Stimulated activated CD8-positive, alpha-beta memory T cell treated with anti-CD3 and anti-CD28 coated beads, Interleukin-4, amount 100 ng/mL, for 24 hours (primary cell): ENCODE measurements around the gene PLAGL2.

ENCODE experiments used
- DNase-seq: peaks from one replicate; pipeline ENCODE4 v3.0.0-alpha.2; 2020; ENCODE audit warnings: low read depth

Gene PLAGL2

DNA sequence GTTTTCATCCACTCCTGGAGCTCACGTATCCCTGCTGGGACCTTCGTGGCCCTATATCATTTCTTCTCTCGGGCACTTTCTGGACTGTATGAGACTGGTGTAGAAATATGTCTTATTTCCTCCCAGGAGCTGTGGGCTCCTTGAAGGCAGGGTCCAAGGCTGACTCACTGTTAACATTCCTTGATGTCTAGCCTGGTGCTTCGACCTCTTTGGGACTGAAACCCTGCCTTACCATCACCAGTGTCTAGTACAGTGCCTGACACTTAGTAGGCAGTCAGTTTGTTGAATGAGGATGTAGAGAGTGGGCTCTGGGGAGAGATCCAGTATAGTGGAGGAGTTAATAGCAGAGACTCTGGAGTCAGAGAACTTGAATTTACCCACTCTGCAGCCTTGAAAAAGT lies 23.7 kb upstream of the PLAGL2 start:
- no peak for DNase-seq

DNA sequence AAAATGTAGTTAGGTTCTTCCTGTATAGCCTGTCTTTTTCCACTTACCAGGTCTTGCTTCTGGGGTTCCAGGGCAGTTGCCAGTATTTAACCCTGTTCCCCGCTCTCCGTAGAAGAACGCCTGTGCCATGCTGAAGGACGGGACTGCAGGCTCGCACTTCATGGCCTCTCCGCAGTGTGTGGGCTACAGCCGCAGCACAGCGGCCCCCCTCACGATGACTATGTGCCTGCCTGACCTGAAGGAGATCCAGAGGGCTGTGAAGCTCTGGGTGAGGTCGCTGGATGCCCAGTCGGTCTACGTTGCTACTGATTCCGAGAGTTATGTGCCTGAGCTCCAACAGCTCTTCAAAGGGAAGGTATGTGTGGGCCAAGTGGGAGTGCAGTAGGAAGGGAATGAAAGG lies 23.2 kb upstream of the PLAGL2 start:
- DNase-seq = no peak

DNA sequence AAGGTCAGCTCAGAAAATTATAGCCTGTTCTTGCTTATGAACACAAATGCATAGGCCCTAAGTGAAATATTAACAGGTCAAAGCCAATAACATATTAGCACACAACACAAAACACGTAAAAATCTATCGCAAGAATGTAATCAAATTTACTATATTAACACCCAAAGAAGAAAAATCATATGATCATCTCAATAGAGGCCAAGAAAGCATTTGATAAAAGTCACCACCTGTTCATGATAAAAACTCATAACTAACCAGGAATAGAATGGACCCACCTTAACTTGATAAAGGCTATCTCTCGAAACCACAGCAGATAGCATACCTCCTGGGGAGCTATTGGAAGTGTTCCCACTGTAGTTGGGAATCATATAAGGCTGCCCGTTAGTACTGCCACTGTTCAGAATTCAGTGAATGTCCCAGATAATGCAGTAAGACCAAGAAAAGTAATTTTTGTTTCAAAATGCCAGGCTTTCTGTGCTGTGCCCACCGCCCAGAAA lies 21.8 kb upstream of the PLAGL2 start:
- no peak for DNase-seq

DNA sequence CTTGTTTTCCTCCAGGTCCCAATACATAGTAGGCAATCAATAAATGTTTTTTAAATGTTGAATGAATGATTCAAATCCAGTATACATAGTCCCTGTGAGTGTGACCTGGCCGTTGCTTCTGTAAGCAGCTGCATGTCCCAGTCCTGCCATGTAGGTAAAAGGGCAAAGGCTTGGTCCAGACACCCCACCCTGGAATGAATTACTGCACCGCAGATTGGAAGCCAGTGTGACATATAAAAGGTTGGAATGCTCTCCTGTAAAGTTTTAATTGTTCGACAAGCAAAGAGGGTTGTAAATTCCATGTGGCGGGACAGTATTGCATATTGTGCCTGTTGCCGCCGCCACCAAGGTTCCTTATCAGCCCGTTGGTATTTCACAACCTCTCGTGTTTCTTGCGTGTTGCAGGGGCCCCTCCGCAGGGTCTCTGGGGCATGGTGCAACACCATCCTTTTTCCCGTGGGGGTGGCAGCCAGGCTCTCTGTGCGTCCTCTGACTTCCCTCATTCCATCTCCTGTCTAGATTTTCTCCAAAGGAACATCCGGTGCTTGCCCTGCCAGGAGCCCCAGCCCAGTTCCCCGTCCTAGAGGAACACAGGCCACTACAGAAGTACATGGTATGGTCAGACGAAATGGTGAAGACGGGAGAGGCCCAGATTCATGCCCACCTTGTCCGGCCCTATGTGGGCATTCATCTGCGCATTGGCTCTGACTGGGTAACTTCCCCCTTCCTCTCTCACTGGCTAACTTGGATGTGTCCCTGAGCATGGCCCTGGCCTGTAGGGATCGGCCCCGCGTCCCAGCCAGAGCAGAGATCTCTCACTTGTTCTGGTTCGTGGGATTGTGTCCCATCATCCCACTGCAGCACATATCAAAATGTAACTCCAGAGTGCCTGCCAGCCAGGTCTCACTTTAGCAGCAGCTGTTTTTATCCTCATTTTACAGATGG lies 20.5 kb upstream of the PLAGL2 start:
- DNase-seq = no peak

DNA sequence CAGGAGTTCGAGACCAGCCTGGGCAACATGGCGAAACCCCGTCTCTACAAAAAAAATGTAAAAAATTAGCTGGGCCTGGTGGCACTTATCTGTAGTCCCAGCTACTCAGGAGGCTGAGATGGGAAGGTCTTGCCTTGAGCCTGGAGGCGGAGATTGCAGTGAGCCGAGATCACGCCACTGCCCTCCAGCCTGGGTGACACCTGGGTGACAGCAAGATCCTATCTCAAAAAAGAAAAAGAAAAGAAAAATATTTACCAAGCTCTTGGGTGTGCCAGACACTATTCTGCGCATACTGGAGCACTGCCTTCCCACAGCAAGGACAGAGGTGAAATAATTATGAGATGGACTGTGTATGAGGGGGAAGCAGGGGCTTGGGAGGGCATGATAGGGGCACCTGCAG lies 19.8 kb upstream of the PLAGL2 start:
- DNase-seq = no peak

DNA sequence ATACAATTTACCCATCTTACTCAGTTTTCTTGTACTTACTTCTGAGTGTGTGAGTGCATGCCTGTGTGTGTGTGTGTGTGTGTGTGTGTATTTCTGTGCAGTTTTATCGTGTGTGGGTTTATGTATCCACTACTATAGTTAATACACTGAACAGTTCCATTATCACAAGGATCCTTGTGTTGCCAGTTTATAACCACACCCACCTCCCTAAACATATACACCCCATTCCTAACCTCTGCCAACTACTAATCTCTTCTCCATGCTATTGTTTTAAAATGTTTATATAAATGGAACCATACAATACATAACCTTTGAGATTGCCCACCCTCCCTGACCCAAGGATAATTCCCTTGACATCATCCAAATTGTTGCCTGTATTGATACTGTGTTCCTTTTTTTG lies 18.8 kb upstream of the PLAGL2 start:
- DNase-seq = no peak

DNA sequence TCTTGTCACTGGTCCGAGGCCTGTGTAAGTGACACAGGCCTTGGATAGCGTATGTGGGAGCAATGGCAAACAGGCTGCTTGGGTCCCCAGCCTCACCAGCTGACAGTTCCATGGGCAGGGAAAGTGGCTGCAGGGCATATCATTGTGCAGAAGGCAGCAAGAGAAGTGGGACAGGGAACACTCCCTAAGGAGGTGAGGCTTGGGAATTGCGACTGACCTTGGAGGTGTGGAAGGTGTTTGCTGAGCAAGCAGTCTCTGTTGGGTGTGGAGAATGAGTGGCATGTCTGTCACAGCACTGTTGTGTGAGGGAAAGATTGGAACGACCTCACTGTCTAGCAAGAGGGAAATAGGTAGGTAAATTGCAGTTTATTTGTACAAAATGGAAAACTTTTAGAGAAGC lies 16.9 kb upstream of the PLAGL2 start:
- DNase-seq = no peak

DNA sequence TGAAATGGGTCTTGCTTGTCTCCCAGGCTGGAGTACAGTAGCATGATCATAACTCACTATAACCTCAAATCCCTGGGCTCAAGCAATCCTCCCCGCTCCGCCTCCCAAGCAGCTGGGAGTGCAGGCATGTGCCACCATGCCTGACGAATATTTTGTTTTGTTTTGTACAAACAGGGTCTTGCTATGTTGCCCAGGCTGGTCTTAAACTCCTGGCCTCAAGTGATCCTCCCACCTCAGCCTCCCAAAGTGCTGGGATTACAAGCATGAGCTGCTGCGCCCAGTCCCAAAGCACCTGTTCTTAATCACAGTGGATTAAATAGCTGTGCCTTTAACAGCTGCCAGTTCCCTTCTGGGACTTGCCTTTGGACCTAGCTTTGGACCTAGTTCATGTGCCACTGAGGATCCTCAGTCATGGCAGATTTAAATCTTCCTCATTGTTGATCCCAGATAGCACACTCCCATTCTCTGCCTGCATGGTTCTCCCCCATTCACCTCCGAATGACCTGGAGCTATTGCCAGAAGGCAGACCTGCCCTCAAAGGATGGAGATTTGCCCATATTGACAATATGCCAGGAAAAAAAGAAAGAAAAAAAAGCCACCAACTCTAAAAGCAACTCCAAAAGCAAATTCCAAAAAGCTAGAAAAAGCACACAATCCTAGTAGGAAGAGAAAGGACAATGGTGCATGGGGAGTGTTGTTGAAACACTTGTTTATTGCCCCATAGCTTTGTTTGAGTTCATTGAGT lies 10.8 kb upstream of the PLAGL2 start:
- no peak for DNase-seq

DNA sequence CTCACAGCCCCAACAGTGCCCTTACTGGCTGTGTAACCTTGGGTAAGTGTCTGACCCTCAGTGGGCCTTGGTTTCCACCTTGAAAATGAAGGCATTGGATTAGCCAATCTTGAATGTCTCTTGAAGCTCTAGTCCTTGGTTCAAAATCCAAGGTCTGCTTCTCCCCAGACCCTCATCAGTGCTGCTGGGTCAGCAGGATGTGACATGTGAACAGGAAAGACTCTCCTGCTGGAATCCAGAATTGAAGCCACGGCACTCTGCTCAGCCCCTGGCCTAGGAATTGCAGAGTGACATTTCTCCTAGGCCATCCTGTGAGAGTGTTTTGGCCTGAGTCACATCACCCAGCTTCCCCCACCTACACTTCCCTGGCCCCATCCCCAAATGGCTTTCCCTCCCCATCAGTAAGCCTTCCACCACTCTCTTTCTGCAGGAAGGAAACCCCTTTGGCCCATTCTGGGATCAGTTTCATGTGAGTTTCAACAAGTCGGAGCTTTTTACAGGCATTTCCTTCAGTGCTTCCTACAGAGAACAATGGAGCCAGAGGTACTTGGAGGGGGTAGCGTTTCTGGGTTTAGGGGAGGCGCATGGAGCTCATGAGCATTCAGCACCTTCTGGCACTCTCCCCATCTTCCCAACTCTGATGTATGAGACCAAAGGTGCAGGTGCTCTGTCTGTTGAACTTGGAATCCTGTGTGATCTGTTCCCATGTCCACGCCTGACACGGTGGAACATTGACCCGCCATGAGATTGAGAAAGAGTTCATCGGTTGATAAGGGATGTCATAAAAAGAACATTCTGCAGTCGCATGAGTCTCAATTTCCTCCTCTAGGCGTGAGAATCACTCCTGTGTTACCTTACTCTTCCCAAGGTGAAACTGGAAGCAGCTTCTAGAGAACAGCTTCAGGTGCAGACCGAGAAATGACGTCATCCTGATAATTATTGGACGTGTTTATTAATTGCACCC lies 8.9 kb upstream of the PLAGL2 start:
- DNase-seq = no peak

DNA sequence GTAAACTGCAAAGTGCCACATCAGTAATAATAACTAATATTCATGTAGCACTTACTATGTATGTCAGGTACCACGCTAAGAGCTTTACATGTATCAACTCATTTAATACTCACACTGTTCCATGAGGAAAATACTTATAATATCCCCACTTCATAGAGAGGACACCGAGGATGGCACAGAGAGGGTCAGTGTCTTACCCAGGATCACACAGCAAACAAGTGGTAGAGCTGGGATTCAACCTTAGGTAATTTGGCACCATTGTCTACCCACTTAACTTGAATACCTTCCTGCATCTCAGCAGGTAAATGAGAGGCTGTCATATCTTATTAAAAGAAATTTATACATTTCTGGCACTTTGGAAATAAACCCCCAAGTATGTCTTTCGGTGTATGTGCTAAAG lies 8.2 kb upstream of the PLAGL2 start:
- DNase-seq = no peak

DNA sequence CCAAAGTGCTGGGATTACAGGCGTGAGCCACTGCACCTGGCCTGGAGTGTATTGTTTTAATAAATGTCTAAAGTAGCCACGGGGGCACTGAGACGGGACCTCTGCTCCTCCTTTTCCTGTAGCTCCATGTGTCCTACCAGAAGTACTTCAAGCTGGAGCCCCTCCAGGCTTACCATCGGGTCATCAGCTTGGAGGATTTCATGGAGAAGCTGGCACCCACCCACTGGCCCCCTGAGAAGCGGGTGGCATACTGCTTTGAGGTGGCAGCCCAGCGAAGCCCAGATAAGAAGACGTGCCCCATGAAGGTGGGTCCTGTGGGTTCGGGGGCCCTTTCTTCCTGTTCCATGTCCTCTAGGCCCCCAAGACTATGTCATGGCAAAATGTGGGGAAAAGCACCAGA lies 7.6 kb upstream of the PLAGL2 start:
- DNase-seq = no peak

DNA sequence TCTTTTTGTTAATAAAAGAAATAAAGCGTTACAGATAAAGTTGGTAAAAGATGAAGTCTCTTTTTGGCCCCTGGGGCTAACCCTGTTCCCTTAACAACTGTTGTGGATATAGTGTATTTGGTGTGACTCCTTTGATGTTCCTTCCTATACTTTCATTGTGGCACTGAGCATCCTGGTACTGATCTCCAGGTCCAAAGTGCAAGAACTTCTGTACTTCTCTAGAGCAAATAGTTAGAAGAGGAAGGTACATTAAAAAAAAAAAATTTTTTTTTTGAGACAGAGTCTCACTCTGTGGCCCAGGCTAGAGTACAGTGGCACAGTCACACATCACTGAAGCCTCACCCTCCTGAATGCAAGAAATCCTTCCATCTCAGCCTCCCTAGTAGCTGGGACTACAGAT lies 6.3 kb upstream of the PLAGL2 start:
- DNase-seq = no peak

DNA sequence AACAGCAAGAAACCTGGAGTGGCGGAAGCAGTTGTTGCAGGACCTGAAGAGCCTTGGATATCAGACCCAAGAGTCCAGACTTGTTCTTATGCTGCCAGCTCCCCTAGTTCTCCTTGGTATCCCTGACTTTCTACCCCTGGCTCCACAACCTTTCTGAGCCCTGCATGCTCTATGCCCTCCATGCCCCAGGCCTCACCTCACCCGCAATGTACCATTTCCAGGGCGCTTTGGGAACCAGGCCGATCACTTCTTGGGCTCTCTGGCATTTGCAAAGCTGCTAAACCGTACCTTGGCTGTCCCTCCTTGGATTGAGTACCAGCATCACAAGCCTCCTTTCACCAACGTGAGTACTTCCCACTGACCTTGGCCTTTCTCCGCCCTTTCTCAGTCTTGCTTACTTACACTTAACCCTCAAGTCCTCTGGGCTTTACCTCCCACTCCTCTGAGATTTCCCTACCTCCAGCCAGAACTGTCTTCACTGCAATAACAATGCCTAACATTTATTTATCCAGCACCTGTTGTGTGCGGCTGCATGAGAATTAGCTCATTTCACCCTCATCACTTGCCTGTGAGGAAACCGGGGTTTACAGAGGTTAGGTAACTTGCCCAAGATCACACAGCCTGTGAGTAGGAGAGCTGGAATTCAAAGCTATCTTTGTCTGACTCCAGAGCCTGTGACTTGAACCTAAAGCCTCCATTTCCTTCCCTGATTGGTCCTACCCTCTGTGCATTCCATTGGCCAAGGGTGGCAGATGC lies 2.5 kb upstream of the PLAGL2 start:
- no peak for DNase-seq

DNA sequence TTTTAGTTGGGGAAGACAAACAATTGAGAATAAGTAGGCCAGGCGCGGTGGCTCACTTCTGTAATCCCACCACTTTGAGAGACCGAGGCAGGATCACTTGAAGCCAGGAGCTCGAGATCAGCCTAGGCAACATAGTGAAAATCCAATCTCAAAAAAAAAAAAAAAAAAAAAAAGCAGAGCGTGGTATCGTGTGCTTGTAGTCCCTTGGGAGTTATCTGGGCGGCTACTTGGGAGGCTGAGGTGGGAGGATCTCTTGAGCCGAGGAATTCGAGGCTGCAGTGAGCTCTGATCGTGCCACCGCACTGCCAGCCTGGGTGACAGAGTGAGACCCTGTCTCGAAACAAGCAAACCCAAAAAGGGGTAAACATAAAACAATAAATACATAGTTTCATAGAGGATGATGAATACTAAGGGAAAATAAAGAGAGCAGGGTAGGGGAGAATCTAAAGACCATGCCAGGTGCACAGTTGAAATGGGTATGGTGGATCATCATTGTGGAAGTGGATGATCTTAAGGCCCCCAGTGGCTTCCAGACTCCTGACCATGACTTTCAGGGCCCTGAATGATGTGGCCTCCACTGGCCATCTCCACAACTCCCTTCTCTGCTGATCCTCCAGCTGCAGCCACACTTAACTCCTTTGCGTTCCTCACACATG lies 1.1 kb upstream of the PLAGL2 start:
- DNase-seq = no peak

DNA sequence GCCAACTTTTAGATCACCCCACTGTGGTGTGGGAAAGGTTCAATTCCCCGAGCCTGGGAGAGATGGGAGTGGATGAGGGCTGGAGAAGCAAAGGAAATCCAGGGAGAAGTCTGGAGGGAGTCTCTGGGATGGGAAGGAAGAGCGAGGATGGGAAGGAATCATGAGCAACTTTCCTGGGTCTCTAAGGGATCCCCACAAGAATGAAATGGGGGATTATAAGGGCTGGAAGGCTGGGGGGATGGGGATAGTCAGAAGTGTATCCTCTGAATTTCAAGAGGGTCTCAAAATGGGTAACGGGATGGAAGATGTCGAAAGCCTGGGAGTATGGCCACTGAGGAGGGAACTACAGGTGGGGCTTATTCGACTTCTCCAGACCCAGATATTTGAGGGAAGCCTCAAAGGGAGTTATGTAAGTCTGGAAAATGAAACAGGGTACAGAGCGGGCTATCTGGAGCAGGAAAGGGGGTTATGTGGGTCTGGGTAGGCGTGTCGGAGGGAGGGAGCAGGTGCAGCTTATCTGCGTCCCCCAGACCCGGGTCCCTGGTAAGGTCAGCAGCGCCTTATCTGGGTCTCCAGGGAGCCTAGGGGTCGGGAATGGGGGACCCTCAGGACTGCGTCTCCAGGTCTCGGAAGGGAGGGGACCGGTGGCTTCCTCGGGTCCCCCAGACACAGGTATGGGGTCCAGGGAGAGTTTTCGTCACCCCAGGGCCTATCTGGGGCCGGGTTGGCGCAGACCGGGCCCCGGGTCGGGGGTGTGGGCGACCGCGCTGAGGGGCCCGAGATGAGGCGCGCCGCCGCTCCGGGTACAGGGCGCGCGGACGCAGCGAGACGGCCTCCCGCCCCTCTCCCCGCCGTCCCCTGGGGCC lies 550 bp downstream of the PLAGL2 start:
- DNase-seq = no peak

DNA sequence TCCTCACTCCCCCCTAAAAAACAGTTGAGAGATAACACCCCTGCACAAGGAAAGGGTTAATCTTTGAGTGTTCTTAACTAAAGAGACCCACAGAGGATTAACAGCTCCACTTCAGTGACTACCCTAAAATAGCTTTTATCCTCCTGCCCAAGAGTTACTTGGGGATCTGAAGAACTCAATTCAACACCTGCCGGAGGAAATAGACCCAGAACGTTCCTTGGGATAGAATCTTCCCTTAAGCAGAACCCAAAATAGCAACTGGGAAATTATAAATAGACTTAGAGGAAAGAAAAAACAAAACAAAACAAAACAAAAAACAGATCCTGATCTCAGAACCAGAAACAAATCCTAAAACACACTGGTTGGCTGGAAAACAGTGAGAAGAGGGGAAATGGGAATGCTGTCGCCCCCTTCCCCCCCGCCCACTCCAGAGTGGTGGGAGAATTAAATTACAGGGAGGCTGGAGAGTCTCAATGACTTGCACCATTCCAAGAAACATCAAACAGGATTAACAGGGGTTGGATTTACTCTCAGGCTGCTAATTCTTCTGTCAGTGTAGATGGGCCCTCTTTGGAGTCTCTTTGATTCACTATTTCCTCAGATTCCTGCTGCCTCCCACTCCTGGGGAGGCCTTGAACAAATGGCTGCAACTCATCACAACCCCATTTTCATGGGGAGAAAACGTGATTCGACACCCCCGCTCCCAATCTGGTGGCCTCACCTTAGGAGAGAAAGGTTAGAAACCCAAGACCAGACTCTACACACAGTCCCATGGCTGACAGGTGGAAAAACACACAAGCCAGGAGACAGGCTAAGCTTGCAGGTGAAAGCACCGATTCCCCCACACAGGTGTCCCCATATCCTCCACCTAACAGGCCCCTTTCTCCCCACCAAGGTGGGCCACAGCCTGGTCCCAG lies 1.4 kb downstream of the PLAGL2 start:
- DNase-seq = no peak

DNA sequence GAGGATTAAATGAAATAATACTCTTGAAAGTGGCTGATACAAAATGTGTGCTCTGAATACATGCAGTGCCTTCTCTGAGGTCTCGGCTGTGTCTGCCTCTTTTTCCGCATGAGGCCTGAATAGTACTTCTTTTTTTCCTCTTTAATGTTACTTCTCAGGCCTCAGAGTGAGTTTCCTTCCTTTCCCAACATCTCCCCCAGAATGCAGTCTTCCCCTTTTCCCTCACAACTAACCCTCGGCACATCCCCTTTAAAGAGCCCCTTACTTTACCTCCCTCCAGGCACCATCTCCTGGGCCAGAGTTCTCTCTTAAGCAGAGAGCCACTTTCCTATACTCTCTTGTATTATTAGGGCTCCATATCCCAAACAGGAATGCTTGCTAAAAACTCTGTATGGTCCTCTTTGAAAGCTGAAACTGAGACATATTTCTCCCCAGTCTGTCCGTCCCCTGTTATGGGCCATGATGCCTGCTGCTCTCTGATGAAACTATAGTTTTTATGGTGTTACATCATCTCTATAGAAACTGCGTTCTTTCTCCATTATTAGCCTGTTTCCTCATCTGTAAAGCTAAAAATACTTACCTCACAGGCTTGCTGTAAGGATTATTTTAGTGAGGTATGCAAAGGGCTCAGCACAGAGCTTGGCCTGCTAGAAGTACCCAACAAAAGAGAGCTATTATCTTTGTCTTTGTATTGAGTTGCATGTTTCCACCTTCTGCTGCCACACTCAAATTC lies 2.3 kb downstream of the PLAGL2 start:
- no peak for DNase-seq
